GM19023 (cell line): ENCODE data around the gene CPB1.

Experiments used
- ATAC-seq: cut with Tn5 transposase; IDR thresholded peaks from one replicate; pipeline ENCODE4 v1.9.1; 2021; ENCODE audit warnings: mild to moderate bottlenecking, moderate library complexity; ENCODE audit not compliant: unreplicated experiment

Gene CPB1

GRCh38 chr3:148879256-148879655 lies 51.6 kb downstream of the CPB1 start:
- no peak for ATAC-seq

DNA sequence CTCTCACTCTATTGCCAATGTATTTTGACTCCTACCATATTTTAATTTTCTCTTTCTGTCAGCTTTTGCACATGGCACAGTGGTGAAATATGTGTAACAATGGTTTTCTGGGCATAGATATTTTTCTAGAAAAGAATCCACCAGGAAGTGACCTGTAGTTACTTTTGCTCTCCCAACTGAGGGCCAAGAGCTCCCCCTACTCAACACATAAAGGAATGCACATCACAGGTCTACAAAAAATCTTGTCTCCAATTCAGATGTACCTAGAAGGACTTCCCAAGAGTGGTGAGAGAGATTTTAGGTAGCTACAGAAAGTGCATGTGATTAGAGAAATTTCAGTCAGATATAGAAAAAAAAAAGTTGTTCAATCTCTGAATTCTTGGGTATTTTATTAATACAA lies 53.1 kb downstream of the CPB1 start:
- no peak for ATAC-seq

DNA sequence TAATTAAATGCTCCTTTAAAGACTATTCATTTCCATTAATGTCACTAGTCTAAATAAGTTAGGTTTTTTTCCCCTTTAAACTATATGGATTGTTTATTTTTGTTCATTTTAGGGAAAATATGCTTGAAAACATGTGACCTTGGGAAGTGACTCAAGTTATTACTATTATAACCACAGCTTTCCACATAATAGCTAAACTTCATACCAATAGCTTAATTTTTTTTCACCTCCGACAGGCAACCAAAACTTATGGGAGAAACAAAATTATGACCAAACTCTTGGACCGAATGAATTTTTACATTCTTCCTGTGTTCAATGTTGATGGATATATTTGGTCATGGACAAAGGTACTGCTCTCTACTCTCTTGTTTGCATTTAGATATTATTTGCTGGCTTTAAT lies 53.7 kb downstream of the CPB1 start:
- ATAC-seq, result no peak

GRCh38 chr3:148882288-148882687 lies 54.7 kb downstream of the CPB1 start:
- no peak for ATAC-seq

GRCh38 chr3:148883163-148883562 lies 55.6 kb downstream of the CPB1 start:
- ATAC-seq, result no peak

GRCh38 chr3:148884261-148884660 lies 56.6 kb downstream of the CPB1 start:
- ATAC-seq, result no peak

GRCh38 chr3:148889828-148890227 lies 62.2 kb downstream of the CPB1 start:
- ATAC-seq, result no peak

GRCh38 chr3:148896062-148896461 lies 68.5 kb downstream of the CPB1 start:
- no peak for ATAC-seq

DNA sequence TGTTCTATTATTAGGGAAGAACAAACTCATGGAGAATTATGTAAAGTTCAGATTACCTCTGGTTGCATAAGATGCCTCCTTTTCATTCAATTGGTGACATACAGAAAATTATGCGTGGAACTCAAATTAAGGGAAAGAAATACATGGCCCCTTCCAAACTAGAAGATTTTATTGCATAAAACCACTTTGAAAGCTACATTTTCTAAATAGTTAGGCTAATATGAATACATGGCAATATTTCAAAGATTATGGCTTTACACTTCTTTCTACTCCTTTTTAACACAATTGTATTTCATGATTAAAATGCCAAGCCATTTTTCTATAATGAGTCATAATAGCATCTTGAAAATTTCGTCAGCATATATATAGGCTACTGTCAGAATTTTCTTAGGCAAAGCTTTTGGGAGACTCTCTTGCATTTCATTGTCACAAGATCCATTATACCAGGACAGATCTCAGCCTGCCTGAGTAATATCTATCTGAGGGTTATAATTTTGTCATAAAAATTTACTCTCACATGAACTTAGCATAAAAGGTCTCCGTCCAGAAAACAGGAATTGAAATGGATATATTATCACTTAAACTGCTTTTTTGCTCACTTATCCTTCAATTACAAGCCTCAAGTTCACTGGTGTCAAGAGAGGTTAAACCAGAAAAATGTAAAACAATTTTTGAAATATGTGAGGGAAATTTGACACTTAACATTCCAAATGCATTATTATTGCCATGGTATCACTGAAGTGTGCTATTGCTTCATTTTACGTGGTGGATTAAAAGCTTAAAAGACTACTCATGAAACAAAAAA lies 74.6 kb downstream of the CPB1 start:
- ATAC-seq, result no peak

DNA sequence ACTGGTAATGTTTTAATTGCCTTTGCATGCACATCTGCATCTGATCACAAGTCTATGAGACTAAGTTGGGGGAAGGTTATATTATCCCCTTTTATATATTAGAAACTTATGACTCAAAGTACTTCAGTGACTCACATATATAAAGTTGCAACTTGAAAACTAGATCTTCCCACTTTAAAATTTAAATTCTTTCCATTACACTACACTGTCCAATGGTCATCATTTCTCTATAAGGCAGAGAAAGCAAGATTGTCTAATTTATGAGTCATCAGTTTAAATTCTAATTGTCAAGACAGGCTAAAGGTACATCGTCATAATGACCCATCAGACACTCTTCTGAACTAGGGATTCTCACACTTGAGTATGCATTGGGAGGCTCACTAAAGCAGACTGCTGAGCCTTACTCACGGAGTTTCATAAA lies 75.4 kb downstream of the CPB1 start:
- no peak for ATAC-seq

DNA sequence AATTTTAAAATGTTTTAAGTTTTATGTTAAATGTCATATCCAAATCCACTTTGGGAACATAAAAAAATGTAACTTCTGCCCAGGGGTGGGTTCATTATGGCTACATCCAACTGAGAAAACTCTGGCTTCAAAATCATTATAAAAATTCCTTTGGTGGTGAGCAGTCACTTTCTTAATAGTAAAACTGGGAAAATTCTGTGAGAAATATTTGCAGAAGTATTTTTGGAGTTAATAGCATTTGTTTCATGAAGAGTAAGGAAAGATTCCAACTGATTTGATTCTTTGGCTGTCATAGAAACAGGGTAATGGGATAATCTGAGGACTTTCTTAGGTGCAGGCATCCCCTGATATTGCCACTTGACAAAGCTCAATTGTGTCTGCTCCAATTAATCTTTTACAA lies 76.3 kb downstream of the CPB1 start:
- ATAC-seq, result no peak

DNA sequence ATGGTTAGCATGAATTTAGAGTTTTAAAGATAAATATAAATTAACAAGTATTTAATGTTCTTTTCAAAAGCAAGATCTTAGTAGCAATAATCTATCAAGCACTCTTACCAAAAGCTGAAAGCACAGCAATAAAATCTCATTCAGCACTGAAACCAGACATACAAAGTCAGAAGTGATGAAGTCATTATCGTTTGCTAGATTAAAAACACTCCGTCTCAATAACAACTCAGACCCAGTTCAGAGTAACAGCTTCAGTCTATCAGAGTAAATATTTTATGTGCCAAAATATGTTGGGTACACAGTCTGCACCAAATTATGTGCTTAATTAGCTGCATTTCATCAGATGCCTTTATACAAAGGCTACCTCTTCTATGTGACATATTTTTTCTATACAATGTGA lies 79.1 kb downstream of the CPB1 start:
- no peak for ATAC-seq
